T follicular helper cell (primary cell): ENCODE measurements around the gene NR2E3.

ENCODE experiments used
- DNase-seq: peaks from one replicate; pipeline ENCODE4 v3.0.0-alpha.2; 2020; ENCODE audit warnings: low read depth
- total RNA-seq, 2 experiments: gene quantifications; one replicate each; lab custom pipeline; 2026; lab: John Stamatoyannopoulos, UW

Gene NR2E3
- 0 reads per million in 2 experiments for total RNA-seq

DNA sequence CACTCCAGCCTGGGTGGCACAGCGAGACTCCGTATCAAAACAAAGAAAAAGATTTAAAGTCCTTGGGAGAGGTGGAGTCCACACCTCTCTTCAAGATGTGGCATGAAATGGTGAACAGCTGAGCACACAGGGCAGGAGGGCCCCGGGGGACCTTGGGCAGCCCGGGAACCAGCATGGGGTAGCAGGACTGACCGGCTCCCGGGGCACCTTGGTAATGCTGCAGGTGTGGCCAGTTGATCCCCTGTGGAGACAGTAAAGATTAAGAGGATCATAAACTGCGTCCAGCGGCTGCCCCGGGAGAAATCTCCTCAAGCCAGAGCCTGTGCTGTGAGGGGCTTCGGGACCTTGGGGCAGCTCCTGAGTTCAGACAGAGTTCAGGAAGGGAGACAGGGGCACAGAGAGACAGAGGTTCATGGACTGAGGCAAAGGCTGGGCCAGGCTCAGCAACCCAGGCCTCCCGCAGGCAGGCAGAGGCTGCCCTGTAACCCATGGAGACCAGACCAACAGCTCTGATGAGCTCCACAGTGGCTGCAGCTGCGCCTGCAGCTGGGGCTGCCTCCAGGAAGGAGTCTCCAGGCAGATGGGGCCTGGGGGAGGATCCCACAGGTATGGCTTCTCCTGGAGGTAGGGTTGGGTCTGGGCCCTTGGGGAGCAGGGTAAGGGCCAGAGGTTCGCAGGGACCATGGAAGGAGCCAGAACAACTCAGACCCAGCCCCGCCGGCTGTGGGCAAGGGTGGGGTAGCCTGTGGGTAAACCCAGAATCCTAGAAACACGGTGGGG lies at the start of gene NR2E3:
Gene NR2E3, plus strand, starts transcription at position 299 of the 780 bp plus-strand sequence. Its CDS starts 190 bp downstream, at position 489.
- DNase-seq, result no peak

DNA sequence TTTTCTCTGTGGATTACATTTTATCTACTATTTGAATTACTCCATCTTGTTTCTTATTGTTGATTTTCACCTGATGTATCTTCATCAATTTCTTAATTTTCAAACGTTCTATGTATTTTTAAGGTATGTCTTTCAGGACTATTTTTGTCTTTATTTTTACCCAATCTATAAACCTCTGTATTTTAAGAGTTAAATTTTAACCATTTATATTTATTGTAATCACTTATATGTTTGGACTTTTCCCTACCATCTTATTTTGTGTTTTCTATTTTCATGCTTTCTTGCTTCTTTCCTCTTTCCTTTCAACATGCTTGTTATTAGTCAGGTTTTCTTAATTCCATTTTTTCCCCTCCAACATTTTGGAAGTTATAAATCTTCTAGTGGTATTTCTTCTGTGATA lies 49.5 kb upstream of the NR2E3 start:
- no peak for DNase-seq

DNA sequence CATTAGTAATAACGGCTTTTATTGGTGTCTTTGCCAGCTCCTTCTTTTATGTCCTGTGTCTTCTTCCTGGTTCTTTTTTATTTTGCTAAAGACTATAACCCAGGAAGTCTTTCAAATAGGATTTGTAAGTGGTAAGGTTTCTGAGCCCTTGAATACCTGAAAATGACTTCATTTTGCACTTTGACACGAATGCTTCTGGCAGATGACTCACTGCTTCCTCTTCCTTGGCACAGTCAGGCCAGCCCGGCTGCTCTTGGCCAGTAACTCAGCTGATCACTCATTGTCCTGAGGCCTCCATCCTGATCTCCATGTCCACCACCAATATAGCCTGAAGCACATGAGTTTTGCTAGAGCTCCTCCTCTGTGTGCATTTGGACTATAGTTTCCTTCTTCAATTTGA lies 48.7 kb upstream of the NR2E3 start:
- DNase-seq, result no peak

DNA sequence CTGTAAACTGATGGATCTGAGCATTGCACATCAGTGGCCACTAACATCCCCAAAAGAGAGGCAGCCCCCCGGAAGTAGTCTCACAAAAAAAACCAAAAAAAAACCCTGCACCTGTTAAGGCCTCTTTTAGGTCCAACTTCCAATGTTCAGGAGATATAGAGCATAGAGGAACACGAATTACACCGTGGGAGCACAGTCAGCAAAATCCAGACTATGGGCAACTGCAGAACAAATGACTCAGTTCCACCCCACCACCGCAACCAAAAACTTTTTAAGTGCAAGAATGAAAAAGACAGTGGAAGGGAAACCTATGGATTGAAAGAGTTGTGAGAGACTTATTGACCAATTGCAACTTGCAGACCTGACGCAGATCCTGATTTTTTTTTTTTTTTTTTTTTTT lies 42.2 kb upstream of the NR2E3 start:
- DNase-seq, result no peak

DNA sequence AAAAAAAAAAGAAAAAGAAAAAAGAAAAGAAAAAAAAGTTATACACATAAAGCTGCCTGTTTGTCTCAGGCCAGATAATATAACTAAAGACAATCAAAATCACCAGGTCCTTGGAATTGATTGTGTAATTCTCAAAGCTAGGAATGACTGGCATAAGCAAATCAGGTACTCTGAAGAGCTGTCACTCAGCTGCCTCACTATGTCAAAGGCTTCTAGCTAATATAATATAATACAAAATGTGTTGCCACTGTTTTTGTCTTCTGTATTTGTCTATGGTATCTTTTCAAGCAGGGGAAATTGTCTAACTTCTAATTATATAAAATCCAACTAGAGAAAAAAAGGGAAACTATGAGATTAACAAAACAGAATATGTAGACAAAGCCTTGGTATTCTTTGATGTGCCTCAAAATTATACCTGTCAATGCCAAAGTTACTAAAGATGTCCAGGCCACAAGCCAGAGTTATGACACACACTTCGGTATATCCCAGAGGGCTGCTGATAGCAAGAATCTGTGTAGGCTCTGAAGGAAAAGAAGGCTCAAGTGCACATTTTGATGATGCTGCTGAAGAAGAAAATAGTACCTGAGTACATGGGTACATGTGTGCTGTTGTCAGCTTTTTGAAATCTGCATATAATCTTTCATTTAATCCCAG lies 37.0 kb upstream of the NR2E3 start:
- DNase-seq, result no peak

DNA sequence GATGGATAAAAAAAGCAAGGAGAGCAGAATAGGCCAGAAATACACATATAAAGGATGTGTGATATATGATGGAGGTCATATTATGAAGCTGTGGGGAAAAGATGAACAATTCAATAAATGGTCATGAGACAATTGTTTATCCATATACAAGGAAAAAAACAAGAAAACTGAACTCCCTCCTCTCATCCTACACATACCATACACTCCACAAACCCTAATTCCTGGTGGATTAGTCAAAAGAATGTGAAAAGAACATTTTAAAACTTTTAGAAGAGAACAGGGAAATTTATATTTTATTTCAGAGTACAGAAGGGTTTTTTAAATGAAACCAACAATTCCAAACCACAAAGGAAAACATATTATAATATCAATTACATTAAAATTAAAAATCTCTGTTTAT lies 34.5 kb upstream of the NR2E3 start:
- DNase-seq, result no peak

DNA sequence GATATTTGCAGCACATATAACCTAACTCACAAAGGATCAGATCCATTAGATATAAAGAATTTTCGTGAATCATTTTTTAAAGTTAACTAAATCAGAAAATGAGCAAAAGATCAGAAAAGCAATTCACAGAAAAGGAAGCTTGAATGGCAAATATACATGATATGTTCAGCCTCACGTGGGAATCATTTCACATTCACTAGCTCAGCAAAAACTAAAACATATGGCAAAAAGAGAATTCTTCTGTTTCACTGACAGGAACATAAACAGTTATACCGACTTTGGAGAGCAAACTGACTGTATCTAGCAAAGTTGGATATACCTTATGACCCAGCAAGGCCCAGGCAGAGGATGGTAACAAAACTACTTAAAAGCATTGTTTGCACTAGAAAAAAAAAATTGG lies 34.0 kb upstream of the NR2E3 start:
- no peak for DNase-seq

DNA sequence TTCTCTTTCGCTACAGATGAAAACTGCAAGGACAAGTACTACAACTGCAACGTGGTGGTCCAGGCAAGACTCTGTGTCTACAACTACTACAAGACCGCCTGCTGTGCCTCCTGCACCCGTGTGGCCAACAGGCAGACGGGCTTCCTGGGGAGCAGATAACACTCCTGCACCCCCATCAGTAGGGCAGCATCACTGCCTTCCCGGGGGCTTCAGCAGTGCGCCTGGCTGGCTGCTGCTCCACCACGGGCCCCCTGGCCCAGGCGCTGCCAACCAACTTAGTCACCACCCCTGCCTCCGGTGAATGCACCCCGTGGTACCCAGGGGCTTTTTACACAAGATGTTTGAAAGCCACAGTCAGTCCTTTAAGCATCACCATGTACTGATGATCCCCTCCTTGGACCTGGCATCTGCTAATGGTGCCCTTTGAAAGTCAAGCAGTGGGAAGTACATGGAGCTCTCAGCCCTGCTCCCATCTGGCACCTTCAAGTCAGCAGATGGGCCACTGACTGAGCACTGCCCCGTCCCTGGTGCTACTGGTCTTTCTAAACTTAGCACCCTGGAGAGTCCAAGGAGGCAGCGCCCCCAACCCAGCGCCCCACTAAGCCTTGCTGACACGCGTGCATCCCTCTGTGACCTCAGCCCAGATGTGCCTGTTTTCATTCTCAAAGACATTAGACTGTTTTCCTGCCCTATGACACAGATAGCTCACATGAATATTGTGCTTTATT lies 33.0 kb upstream of the NR2E3 start:
- no peak for DNase-seq

DNA sequence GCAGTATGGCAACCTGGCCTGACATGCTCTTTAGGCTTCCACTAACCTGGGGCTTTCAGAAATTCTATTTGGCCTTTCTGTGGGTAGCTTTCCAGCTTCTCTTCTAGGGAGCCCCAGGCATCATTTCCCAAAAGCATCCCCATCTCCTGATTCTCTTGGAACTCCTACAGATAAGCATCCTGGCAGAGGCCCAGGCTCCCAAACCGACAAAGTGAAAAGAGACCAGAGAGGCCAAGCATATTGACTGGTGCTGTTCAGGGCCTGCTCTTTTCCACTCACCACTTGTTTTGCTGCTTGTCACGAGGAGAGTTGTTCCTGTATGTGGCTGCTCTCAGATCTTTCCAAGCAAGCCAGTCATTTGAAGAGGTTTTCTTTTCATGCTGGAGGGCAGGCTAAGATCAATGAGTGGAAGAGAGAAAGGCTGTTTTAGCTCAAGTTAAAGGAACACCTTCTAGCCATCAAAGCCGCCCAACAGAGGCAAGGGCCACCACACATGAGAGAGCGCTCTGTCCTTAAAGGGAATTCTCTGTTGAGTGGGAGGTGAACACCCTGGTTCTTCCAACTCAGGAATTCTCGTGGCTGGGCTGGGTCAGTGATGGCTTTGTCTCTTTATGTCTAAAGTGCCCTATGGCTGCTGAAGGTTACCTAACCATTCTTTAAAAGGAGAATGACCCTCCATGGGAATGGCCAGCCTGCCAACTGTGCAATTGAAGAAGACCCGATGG lies 31.1 kb upstream of the NR2E3 start:
- no peak for DNase-seq

DNA sequence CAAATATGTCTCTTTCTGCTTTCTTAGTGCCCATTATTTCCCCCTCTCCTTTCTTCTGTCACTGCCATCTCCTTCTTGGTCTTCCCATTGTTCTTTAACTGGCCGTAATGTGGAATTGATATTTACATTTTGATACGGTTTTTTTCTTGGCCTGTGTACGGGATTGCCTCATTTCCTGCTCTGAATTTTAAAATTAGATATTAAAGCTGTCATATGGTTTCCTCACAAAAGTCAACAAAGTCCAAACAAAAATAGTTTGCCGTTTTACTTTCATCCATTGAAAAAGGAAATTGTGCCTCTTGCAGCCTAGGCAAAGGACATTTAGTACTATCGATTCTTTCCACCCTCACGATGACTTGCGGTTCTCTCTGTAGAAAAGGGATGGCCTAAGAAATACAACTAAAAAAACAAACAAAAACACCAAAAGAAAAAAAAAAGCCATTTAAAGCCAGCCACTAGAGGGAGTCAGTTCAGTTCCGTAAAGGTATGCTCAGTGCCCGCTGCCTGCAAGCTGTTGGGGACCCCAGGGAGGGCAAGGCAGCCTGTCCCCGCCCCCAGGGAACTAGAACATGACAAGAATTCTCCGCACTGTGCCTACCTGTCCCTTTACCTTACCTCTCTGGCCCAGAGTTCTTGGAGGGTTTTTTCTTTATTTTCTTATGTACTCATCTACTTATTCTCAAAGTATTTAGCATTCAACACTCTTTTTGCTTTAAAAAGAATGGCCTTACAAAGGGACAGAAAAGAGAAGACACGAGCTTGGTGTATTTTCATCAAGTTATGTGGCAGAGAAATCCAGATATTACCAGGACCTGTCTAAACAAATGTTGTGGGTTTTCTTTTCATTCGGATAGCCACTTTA lies 30.0 kb upstream of the NR2E3 start:
- DNase-seq, result no peak

DNA sequence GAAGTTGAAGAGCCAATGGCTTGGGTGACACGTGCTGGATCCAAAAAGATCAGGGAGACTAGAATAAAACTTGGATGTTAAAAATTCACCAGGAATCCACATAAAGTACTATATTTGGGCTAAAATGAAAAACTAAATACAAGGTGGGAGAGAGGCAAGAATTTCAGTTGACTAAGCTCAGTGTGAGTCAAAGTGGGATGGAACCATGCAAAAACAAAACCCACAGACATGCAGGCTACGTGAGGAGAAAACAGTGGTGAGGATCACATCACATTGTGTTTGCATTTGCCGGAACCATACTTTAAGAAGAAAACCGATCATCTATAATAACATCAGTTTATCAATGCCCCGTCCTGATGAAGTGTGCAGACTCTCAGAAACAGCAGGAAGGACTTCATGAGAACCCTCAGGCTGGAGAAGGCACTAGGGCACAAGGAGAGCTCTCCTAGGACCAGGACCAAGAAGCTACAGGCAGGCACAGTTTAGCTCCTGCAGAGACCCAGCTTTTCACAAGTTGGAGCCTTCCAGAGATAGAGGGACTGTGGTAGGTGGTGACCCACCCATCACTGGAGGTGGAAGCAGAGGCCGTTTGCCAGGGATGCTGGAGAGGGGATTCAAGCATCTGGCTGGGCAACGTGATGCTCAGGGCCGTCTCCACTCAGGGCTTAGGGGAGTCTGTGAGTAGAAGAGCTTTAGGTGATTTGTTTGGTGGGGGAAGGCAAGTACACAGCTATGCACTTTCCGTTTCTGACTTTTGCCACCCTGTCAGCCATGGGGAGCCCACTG lies 29.0 kb upstream of the NR2E3 start:
- DNase-seq, result no peak

DNA sequence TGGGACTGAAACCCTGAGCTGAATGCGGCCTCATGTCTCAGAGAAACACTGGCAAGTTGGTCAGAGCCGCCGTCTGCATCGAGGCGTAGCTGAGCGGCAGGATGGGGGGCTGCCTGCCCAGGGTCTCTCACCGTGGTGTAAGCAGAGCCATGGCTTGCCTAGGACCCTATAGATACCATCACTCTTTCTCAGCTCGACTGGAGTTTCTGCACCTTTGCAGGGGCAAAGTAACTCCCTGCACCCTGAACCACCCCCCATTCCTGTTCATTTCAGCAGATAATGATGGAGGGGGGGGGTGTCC lies 28.4 kb upstream of the NR2E3 start:
- no peak for DNase-seq

DNA sequence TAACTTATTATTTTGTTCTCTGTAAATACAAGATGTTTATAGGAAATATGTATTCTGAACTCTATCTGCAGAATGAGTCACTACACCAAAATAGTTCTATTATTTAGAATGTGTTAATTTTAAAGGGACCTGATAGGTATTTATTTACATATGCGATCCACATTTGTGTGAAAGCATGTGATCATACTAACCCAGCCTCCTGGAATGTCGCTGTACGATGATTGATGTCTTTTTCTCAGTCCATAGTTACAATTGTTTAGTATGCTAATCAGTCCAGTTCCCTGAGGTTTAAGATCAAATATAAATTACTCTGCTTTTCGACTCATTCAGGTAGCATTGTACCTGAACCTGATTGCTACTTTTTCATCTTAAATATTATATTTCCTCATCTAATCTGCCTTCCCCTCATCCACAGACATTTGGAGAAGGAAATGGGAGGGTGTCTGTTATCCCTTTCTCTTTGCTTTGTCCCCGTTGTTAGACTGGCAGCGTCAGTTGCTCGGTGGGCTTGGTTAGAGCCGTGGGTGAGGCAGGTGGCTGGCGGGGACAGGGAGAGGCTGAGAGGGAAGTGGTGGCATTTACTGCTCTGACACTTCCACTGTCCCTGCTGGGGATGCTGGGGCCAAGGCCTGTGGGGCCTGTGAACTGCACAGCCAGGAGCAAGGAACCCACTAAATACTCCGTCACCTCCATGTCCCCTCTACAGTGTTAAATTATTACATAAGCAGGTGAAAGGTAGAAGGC lies 27.8 kb upstream of the NR2E3 start:
- DNase-seq, result no peak

DNA sequence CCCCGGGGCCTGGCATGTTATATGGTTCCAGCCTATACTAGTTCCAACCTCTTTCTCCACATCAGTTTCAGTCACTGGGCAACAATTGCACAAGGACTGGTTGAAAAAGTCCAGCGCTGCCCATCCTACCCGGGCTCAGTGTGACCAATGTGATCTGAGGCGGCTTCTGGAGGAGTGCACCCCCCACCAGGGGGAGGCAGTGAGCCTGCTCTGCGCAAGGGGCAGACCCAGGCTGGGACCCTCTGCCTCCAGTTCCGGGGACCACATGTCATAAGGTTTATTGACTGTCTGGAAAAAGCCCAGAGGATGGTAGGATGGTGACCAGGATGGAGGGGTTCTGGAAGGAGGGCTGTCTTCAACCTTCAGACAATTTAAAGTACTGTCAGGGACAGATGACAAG lies 25.6 kb upstream of the NR2E3 start:
- no peak for DNase-seq

DNA sequence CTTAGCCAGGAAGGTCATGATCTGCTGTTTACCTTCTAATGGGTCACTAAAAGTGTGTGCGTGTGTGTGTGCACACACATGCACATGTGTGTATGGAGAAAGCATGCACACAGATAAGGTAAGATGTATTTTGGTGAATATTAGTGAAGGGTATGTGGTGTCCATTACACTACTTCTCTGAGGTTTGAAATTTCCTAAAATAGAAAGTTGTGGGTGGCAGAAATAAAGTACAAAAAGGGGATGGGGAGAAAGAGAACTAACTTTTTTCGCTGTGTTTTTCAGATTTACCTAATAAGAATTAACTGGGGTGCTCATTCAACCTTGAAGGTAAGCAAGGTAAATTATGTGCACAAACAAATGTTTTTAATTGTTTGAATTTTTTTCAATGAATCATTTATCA lies 24.4 kb upstream of the NR2E3 start:
- no peak for DNase-seq

DNA sequence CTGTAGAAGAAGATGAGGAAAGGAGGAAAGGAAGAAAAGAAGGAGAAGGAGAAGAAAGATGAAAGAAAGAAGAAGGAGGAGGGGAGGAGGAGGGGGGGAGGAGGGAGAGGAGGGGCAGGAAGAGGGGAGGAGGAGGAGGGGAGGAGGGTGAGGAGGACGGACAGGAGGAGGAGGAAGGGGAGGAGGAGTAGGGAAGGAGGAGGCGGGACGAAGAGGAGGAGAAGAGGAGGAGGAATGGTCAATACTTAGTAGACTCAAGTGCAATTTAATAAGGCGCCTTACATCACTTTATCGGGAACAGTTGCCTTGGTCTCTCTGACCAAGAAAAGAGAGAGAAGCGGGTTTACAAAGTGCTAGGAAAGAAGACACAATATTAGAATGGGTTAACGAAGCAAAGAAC lies 23.7 kb upstream of the NR2E3 start:
- no peak for DNase-seq

DNA sequence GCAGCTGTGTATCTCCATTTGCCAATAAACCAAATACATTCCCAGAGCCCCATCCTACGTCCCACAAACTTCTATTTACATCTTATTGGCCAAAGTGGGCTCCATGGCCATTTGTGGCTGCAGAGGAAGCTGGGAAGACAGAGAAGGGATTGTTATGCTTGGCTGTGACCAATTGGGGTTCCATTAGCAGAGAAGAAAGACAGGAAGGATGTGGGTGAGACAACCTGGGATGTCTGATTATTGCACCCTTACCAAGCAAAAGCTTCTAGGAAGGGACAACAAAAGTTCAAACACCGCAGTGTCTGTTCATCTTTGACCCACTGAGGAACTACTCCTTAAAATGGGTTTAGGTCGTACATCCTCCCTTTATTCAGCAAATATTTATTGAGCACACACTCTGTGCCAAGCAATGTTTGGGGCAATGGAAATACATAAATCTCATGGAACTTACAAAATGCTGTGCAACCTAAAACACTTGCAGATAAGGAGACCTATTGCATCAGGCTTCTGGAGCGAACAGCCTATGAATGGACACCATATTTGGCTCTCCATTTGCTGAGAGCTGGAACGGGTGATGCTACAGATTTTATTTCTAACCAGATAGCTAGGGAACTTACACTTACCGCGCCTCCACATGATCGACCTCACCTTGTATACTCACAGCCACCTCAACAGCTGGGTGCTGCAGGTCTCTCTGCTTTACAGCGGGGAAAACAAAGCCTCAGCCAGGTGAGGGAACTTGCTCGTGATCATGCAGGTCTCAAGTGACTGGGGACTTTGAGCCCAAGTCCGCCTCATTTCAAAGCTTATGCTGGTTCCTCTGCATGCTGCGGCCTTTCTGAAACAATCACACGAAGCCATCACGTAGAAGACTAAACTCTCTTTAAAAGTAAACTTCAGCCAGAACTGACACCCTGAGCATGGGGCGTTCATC lies 21.4 kb upstream of the NR2E3 start:
- no peak for DNase-seq

DNA sequence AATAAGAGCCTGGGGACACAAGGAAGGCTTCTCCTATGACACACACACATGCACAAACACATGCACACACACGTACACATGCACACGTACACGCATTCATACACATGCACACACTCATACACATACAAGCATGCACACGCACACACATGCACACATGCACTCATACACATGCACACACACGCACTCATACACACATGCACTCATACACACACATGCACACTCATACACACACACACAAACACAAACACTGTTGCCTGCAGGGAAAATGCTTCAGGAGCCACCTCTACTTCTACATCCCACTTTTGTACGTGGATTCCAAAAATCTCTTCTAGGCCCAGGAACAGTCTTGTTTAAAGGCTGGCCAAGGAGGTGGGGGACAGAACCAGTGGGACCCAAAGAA lies 20.7 kb upstream of the NR2E3 start:
- DNase-seq, result no peak

DNA sequence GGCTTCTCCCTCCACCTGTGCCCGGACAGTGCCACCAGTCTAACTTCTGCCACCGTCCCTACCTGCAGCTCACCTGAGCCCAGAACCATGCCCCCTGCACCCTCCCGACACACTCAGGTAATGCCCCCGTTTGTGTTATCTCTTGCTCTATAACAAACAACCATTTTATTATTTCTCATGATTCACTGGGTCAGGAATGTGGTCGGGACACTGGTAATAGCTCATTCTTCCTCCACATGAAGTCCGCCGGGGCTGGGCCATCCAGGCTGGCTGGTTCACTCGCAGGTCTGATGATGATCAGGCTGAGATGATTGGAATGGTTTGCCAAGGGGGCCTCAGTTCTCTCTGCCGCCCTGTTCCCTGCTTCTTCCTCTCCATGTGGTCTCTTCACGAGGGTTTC lies 20.3 kb upstream of the NR2E3 start:
- no peak for DNase-seq
